Sigmoid colon (tissue), 4 donors: ENCODE data around the gene BCL11B.

Source experiments
- CTCF ChIP-seq, 4 experiments: fragments of 450-650 bp in 3 of 4; fragments of 200-600 bp in 1 of 4; IDR thresholded peaks; one replicate each; pipeline ENCODE4 v1.5.1; 2016 to 2019; ENCODE audit warnings: antibody characterized with exemption in 4 of 4, mild to moderate bottlenecking in 3 of 4, moderate library complexity in 2 of 4
- POLR2A ChIP-seq, 2 donors: fragments of 450-650 bp; IDR thresholded peaks; one replicate each; pipeline ENCODE4 v1.6.1; 2016; ENCODE audit warnings: antibody characterized with exemption in 2 of 2, mild to moderate bottlenecking in 2 of 2, moderate library complexity in 2 of 2
- POLR2AphosphoS5 ChIP-seq, 4 donors: sonication (generic); formaldehyde crosslinking; IDR thresholded peaks; one replicate each; pipeline ENCODE4 v1.6.1; 2017; ENCODE audit warnings: antibody characterized with exemption in 4 of 4

GRCh38 chr14:99158150-99158549 lies 113.8 kb downstream of the BCL11B start:
- TF ChIP-seq POLR2AphosphoS5 (IDR thresholded peaks at IDR 0.05), result no peak
- TF ChIP-seq CTCF (IDR thresholded peaks at IDR 0.05), result no peak
- TF ChIP-seq POLR2A (IDR thresholded peaks at IDR 0.05), result no peak
